ENCODE measurements around the gene SUCO.

DNA sequence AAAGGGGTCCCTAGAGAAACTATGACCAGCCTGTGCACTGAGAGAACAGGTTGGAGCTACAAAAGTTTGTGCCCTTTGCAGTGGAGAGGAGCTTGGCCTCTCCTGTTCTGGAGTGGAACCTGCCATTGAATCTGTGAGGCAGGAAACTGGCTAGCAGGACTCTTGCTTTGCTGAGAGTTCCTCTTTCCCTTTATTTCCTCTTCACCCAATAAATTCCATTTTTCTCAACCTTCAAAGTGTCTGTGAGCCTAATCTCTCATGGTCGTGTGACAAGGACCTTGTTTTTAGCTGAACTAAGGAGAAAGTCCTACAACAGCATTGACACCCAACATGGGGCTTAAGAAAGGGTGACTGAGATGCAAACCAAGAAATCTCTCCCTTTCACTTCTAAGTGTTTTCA, 83.2 kb downstream of the SUCO start:
- TF ChIP-seq, protein P1, sequence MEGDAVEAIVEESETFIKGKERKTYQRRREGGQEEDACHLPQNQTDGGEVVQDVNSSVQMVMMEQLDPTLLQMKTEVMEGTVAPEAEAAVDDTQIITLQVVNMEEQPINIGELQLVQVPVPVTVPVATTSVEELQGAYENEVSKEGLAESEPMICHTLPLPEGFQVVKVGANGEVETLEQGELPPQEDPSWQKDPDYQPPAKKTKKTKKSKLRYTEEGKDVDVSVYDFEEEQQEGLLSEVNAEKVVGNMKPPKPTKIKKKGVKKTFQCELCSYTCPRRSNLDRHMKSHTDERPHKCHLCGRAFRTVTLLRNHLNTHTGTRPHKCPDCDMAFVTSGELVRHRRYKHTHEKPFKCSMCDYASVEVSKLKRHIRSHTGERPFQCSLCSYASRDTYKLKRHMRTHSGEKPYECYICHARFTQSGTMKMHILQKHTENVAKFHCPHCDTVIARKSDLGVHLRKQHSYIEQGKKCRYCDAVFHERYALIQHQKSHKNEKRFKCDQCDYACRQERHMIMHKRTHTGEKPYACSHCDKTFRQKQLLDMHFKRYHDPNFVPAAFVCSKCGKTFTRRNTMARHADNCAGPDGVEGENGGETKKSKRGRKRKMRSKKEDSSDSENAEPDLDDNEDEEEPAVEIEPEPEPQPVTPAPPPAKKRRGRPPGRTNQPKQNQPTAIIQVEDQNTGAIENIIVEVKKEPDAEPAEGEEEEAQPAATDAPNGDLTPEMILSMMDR (IDR thresholded peaks at IDR 0.05), result no peak
- TF ChIP-seq POLR2A (IDR thresholded peaks at IDR 0.05), result no peak
